ENCODE data around the gene NUP93. TPM values are rescaled to one million over a fixed set of nuclear protein-coding genes. Genes with fewer than 3 reads are reported as not detected.

NUP93 gene
- total RNA-seq, 1 donor from 2014 or later, result 111 TPM

GRCh38 chr16:56896244-56896643 is 166.3 kb downstream of the NUP93 start:
- no peaks in the 10 kb centered on the region for H3K36me3 Mint-ChIP-seq (ENCODE audit: low read depth)
- CTCF ChIA-PET, result no interaction called here

GRCh38 chr16:56897026-56897799 is 167.3 kb downstream of the NUP93 start:
- no peak for TF ChIP-seq CTCF (IDR thresholded peaks at IDR 0.05)
- ATAC-seq (ENCODE audit: low read depth), result no peak
- intact Hi-C loops (cut with micrococcal nuclease), result no loop called here
- no peak for DNase-seq
- Mint-ChIP-seq H3K36me3 (ENCODE audit: low read depth) (no peaks in the 10 kb centered on the region), H3K27me3 (no peaks in the 10 kb centered on the region), H3K9me3 (no peaks in the 10 kb centered on the region), H3K4me1 (peaks cover 30% of the 10 kb centered on the region), H3K4me3 (no peak overlapping the region), H3K27ac (peak overlapping the region; percentile 50)
- CTCF ChIA-PET, result interaction anchor here (1.1 kb wide), 1 partner anchor 27 kb away, joined by 3 read pairs; no protein-coding TSS in a partner anchor
- POLR2A ChIA-PET, result interaction anchor here (0.6 to 1.5 kb wide), 5 partner anchors 12 to 137 kb away, joined by 3 to 4 read pairs (median 4); partner anchors contain the start of gene HERPUD1

More at GRCh38 chr16:56896244-56896643, 166.3 kb downstream of the NUP93 start:
- no peak overlapping the region for H3K27ac Mint-ChIP-seq
- intact Hi-C loops (cut with micrococcal nuclease), result no loop called here
- no peak for TF ChIP-seq CTCF (IDR thresholded peaks at IDR 0.05)
- H3K4me3 Mint-ChIP-seq, result no peak overlapping the region
- POLR2A ChIA-PET, result interaction anchor here (0.8 to 1.5 kb wide), 3 partner anchors 13 to 38 kb away, joined by 3 to 4 read pairs (median 3); partner anchors contain the start of gene HERPUD1
- ATAC-seq (ENCODE audit: low read depth) (no peak), DNase-seq (no peak)
- H3K4me1 Mint-ChIP-seq, result peaks cover 28% of the 10 kb centered on the region
- no peaks in the 10 kb centered on the region for H3K9me3 Mint-ChIP-seq
- no peaks in the 10 kb centered on the region for H3K27me3 Mint-ChIP-seq

DNA sequence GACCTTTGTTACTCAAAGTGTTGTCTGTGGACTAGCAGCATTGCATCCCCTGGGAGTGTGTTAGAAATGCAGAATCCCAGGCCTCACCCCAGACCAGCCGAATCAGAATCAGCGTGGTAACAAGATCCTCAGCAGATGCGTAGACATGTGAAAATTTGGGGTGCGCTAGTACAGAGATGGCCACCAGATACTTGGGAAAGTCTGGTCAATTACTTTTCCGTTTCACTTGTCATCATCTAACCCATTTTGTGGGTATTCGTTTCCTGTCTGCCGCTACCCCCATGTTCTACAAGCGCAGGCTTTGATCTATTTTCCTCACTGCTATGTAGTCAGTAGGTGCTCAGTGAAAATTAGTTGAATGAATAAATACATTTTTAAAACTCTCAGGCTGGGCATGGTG is 168.9 kb downstream of the NUP93 start:
- no peaks in the 10 kb centered on the region for H3K27me3 Mint-ChIP-seq
- no peak for TF ChIP-seq CTCF (IDR thresholded peaks at IDR 0.05)
- intact Hi-C loops (cut with micrococcal nuclease), result no loop called here

More for the DNA sequence above, 168.9 kb downstream of the NUP93 start:
- peaks cover 30% of the 10 kb centered on the region for H3K4me1 Mint-ChIP-seq
- no peak for DNase-seq
- H3K36me3 Mint-ChIP-seq (ENCODE audit: low read depth), result no peaks in the 10 kb centered on the region
- peak overlapping the region; percentile 67 for H3K27ac Mint-ChIP-seq
- no peaks in the 10 kb centered on the region for H3K9me3 Mint-ChIP-seq
- CTCF ChIA-PET, result no interaction called here
- POLR2A ChIA-PET, result no interaction called here
- H3K4me3 Mint-ChIP-seq, result no peak overlapping the region
- ATAC-seq (ENCODE audit: low read depth), result peak; percentile 37

Other genes with a start within 250 kb of the NUP93 start
- gene BBS2, start 210.1 kb upstream of the NUP93 start, total RNA-seq, result 25.5 and 32.3 TPM in 2 replicates
- gene MT4, start 165.1 kb upstream of the NUP93 start, total RNA-seq, result not detected in 2 replicates
- gene MT3, start 140.6 kb upstream of the NUP93 start, total RNA-seq, result not detected in 2 replicates
- 72.7 and 77.4 TPM in 2 replicates for gene MT2A, start 121.5 kb upstream of the NUP93 start, total RNA-seq
- gene MT1E, start 104.3 kb upstream of the NUP93 start, total RNA-seq, result 2.8 and 4.2 TPM in 2 replicates
- not detected in 2 replicates for gene MT1M, start 97.5 kb upstream of the NUP93 start, total RNA-seq
- gene MT1A, start 91.5 kb upstream of the NUP93 start, total RNA-seq, result not detected in 2 replicates
- not detected in 2 replicates for gene MT1B, start 78.2 kb upstream of the NUP93 start, total RNA-seq
- 21.4 and 22.8 TPM in 2 replicates for gene MT1F, start 72.2 kb upstream of the NUP93 start, total RNA-seq
- gene MT1G, start 62.1 kb upstream of the NUP93 start, total RNA-seq, result 0.69 TPM in 1 of 2 replicates, not detected in the other
- 1.3 TPM in 1 of 2 replicates, not detected in the other for gene MT1H, start 60.3 kb upstream of the NUP93 start, total RNA-seq
- 36.3 and 48.9 TPM in 2 replicates for gene MT1X, start 47.7 kb upstream of the NUP93 start, total RNA-seq
- gene SLC12A3, start 135.1 kb downstream of the NUP93 start, total RNA-seq, result 3.8 and 5.0 TPM in 2 replicates
- 766 and 820 TPM in 2 replicates for gene HERPUD1, start 202.0 kb downstream of the NUP93 start, total RNA-seq
- gene CETP, start 231.8 kb downstream of the NUP93 start, total RNA-seq, result 1.0 and 1.4 TPM in 2 replicates